IMR-90 (cell line): Measurements from ENCODE around the gene HBM. TPM values are rescaled to one million over a fixed set of nuclear protein-coding genes. Genes with fewer than 3 reads are reported as not detected.
A peak's percentile ranks its signal among the peaks of the same experiment; 100 is the strongest.

Experiments used
- ATAC-seq: fragments of 200-7000 bp; cut with Tn5 transposase; 2 replicates; pipeline ENCODE4 v1.9.1; 2020; ENCODE audit warnings: low read depth, mild to moderate bottlenecking, moderate library complexity
- BruUV-seq: library from RNA; stranded (reverse); fragments of 400-500 nt; replicated peaks from 2 replicates; lab custom pipeline; 2021; lab: Mats Ljungman, UMichigan
- CTCF ChIA-PET: fragments of 300-600 bp; formaldehyde crosslinking; extraction: SDS; loops from one replicate; lab custom pipeline; 2021; ENCODE audit warnings: antibody characterized with exemption; lab: Yijun Ruan, JAX
- POLR2A ChIA-PET: fragments of 300-600 bp; sonication (Branson Sonifier 250); formaldehyde crosslinking; loops from one replicate; lab custom pipeline; 2022; ENCODE audit warnings: antibody characterized with exemption; ENCODE audit not compliant: unreplicated experiment; lab: Charles Lee
- DNase-seq: peaks from one replicate; pipeline ENCODE4 v3.0.0; 2013
- H2AFZ ChIP-seq: replicated peaks from 2 replicates; pipeline ENCODE3; 2013; ENCODE audit warnings: low read length, mild to moderate bottlenecking; ENCODE audit not compliant: poor library complexity
- H2AK5ac ChIP-seq: 2 replicates; pipeline ENCODE4 v1.6.1; 2013; ENCODE audit warnings: low read depth, low read length, inconsistent platforms
- H2AK9ac ChIP-seq: replicated peaks from 2 replicates; pipeline ENCODE3; 2013; ENCODE audit warnings: mild to moderate bottlenecking, low read depth, low read length, moderate library complexity; ENCODE audit not compliant: poor library complexity
- H2BK120ac ChIP-seq: 2 replicates; pipeline ENCODE4 v1.6.1; 2013; ENCODE audit warnings: low read depth, low read length, inconsistent platforms
- H2BK15ac ChIP-seq: 3 replicates; pipeline ENCODE4 v1.6.1; 2013; ENCODE audit warnings: low read depth, low read length, inconsistent platforms
- H2BK20ac ChIP-seq: 2 replicates; pipeline ENCODE4 v1.6.1; 2013; ENCODE audit warnings: low read depth, mild to moderate bottlenecking, inconsistent platforms, low read length, moderate library complexity
- H2BK5ac ChIP-seq: 2 replicates; pipeline ENCODE4 v1.6.1; 2013; ENCODE audit warnings: mild to moderate bottlenecking, low read depth, low read length, inconsistent platforms; ENCODE audit not compliant: poor library complexity, severe bottlenecking
- H3K14ac ChIP-seq: replicated peaks from 2 replicates; pipeline ENCODE4 v1.6.1; 2013; ENCODE audit warnings: low read depth, low read length, inconsistent platforms
- H3K18ac ChIP-seq: 2 replicates; pipeline ENCODE4 v1.6.1; 2013; ENCODE audit warnings: low read depth, low read length, control low read depth
- H3K23ac ChIP-seq: 2 replicates; pipeline ENCODE4 v1.6.1; 2013; ENCODE audit warnings: low read depth, low read length, inconsistent platforms
- H3K27ac ChIP-seq: 2 replicates; pipeline ENCODE4 v1.5.1; 2013; ENCODE audit warnings: mild to moderate bottlenecking, control low read depth, low read length; ENCODE audit not compliant: insufficient read depth
- H3K27me3 ChIP-seq: 2 replicates; pipeline ENCODE4 v1.6.1; 2013; ENCODE audit warnings: low read length; ENCODE audit not compliant: control insufficient read depth, insufficient read depth
- H3K36me3 ChIP-seq: 2 replicates; pipeline ENCODE4 v1.6.1; 2013; ENCODE audit warnings: low read length, mixed read lengths; ENCODE audit not compliant: control insufficient read depth, insufficient read depth
- H3K4ac ChIP-seq: 2 replicates; pipeline ENCODE4 v1.6.1; 2013; ENCODE audit warnings: low read depth, low read length, inconsistent platforms
- H3K4me1 ChIP-seq: 2 replicates; pipeline ENCODE4 v1.6.1; 2013; ENCODE audit warnings: low read length, mixed read lengths; ENCODE audit not compliant: control insufficient read depth, insufficient read depth
- H3K4me2 ChIP-seq: 2 replicates; pipeline ENCODE4 v1.6.1; 2013; ENCODE audit warnings: low read depth, mild to moderate bottlenecking, control low read depth, low read length, moderate library complexity
- H3K4me3 ChIP-seq: 2 replicates; pipeline ENCODE4 v1.5.1; 2013; ENCODE audit warnings: low read depth, mild to moderate bottlenecking, control low read depth, low read length, moderate library complexity; ENCODE audit not compliant: insufficient read depth
- H3K56ac ChIP-seq: 2 replicates; pipeline ENCODE4 v1.6.1; 2013; ENCODE audit warnings: low read length, inconsistent platforms; ENCODE audit not compliant: insufficient read depth; ENCODE audit errors: extremely low read depth
- H3K79me1 ChIP-seq, 2 experiments: 2 replicates each; pipeline ENCODE4 v1.6.1; 2013; ENCODE audit warnings: low read length in 2 of 2, inconsistent platforms in 1 of 2, low read depth in 1 of 2
- H3K9ac ChIP-seq: 2 replicates; pipeline ENCODE4 v1.6.1; 2013; ENCODE audit warnings: low read depth, low read length, control low read depth
- H3K9me1 ChIP-seq: 2 replicates; pipeline ENCODE4 v1.6.1; 2013; ENCODE audit warnings: low read length, inconsistent platforms; ENCODE audit not compliant: insufficient read depth
- H3K9me3 ChIP-seq: 2 replicates; pipeline ENCODE4 v1.6.1; 2013; ENCODE audit warnings: low read length; ENCODE audit not compliant: control insufficient read depth, insufficient read depth
- H4K20me1 ChIP-seq: 2 replicates; pipeline ENCODE4 v1.6.1; 2013; ENCODE audit warnings: low read length, inconsistent platforms; ENCODE audit not compliant: insufficient read depth
- H4K5ac ChIP-seq: 2 replicates; pipeline ENCODE4 v1.6.1; 2013; ENCODE audit warnings: mild to moderate bottlenecking, low read depth, low read length, control low read depth
- H4K8ac ChIP-seq, 2 experiments: 2 replicates each; pipeline ENCODE4 v1.6.1; 2013; ENCODE audit warnings: low read depth in 2 of 2, low read length in 2 of 2, control low read depth in 1 of 2, inconsistent platforms in 1 of 2
- H4K91ac ChIP-seq: 2 replicates; pipeline ENCODE4 v1.6.1; 2013; ENCODE audit warnings: low read depth, low read length, inconsistent platforms; ENCODE audit not compliant: insufficient read depth
- BHLHE40 ChIP-seq: fragments of 150-350 bp; IDR thresholded peaks from 2 replicates; pipeline ENCODE4 v1.6.1; 2016; ENCODE audit warnings: mild to moderate bottlenecking, low read depth, low read length
- CEBPB ChIP-seq: IDR thresholded peaks from 2 replicates; pipeline ENCODE4 v1.6.1; 2012; ENCODE audit warnings: low read depth, low read length, improper control_type of control experiment
- CHD1 ChIP-seq: IDR thresholded peaks from 2 replicates; pipeline ENCODE4 v1.6.1; 2012; ENCODE audit warnings: low read depth, low read length, improper control_type of control experiment
- FOS ChIP-seq: fragments of 150-350 bp; IDR thresholded peaks from 2 replicates; pipeline ENCODE4 v1.6.1; 2016; ENCODE audit warnings: low read depth, low read length
- MAFK ChIP-seq: IDR thresholded peaks from 2 replicates; pipeline ENCODE4 v1.6.1; 2012; ENCODE audit warnings: low read depth, low read length, improper control_type of control experiment
- MAZ ChIP-seq: IDR thresholded peaks from 2 replicates; pipeline ENCODE4 v1.6.1; 2012; ENCODE audit warnings: low read depth, mild to moderate bottlenecking, low read length, improper control_type of control experiment, moderate library complexity, borderline replicate concordance
- MXI1 ChIP-seq: IDR thresholded peaks from 2 replicates; pipeline ENCODE4 v1.6.1; 2012; ENCODE audit warnings: low read depth, mild to moderate bottlenecking, low read length, moderate library complexity, borderline replicate concordance
- NFE2L2 ChIP-seq: fragments of 150-350 bp; IDR thresholded peaks from 2 replicates; pipeline ENCODE4 v1.6.1; 2016; ENCODE audit warnings: low read depth, mild to moderate bottlenecking, low read length
- POLR2A ChIP-seq: IDR thresholded peaks from 2 replicates; pipeline ENCODE4 v1.6.1; 2012; ENCODE audit warnings: mild to moderate bottlenecking, low read depth, low read length
- RAD21 ChIP-seq: IDR thresholded peaks from 2 replicates; pipeline ENCODE4 v1.6.1; 2012; ENCODE audit warnings: low read length, improper control_type of control experiment
- RCOR1 ChIP-seq: IDR thresholded peaks from 2 replicates; pipeline ENCODE4 v1.6.1; 2012; ENCODE audit warnings: mild to moderate bottlenecking, low read length, improper control_type of control experiment; ENCODE audit not compliant: insufficient replicate concordance
- RFX5 ChIP-seq: IDR thresholded peaks from 2 replicates; pipeline ENCODE4 v1.8.0; 2012; ENCODE audit warnings: low read depth, mild to moderate bottlenecking, low read length, moderate library complexity
- WGBS, 2 experiments: methylation state at CpG; one replicate each; pipeline versions ENCODE4 v1.1.5 to v1.1.7; 2013; ENCODE audit warnings: missing lambda C conversion rate in 2 of 2; ENCODE audit not compliant: insufficient read length in 1 of 2; ENCODE audit errors: extremely low coverage in 2 of 2; 5-methylcytosine and 5-hydroxymethylcytosine counted together
- dilution Hi-C: fragments of 300-500 bp; cut with HindIII; formaldehyde crosslinking; loops from one replicate; pipeline ENCODE4 v1.14.3; 2018; ENCODE audit warnings: low sequenced_read_pairs; ENCODE audit not compliant: unreplicated experiment
- in situ Hi-C: fragments of 300-500 bp; cut with MboI; formaldehyde crosslinking; loops from 3 replicates; pipeline ENCODE4 v1.14.3; 2019; ENCODE audit warnings: low sequenced_read_pairs, inconsistent platforms, mixed read lengths
- intact Hi-C: fragments of 100-400 bp; cut with micrococcal nuclease; formaldehyde crosslinking; loops from 2 replicates; pipeline ENCODE4 v1.10.0; 2022
- polyA plus RNA-seq, 3 experiments: library from polyadenylated mRNA; depleted of rRNA; stranded (reverse); fragments of >200 nt; gene quantifications; 2 replicates each; pipeline ENCODE4 v1.2.3, GENCODE V29; 2012; ENCODE audit warnings: low replicate concordance in 1 of 3
- total RNA-seq: library from RNA; depleted of rRNA; stranded (reverse); fragments of >200 nt; gene quantifications from 2 replicates; pipeline ENCODE4 v1.2.3, GENCODE V29; 2012
- TF ChIP-seq, protein P1 (sequence below): fragments of 150-350 bp; IDR thresholded peaks from 2 replicates; pipeline ENCODE4 v1.6.1; 2017; ENCODE audit warnings: mild to moderate bottlenecking, antibody characterized with exemption, low read length, low read depth
- TF ChIP-seq, protein P2 (sequence below): conservative IDR thresholded peaks from 2 replicates; pipeline ENCODE4 v1.5.1; 2012; ENCODE audit warnings: mild to moderate bottlenecking, low read depth, low read length, improper control_type of control experiment
- TF ChIP-seq, protein P3 (sequence below): fragments of 150-350 bp; IDR thresholded peaks from 2 replicates; pipeline ENCODE4 v1.6.1; 2016; ENCODE audit warnings: low read depth, mild to moderate bottlenecking, low read length, moderate library complexity, borderline replicate concordance

Gene HBM
- total and polyA plus RNA-seq, 2 of the 4 experiments (the other 2 are of a cell fraction): not detected

GRCh38 chr16:149024-149660, 16.6 kb upstream of the HBM start:
- no peak overlapping the region for H2BK5ac ChIP-seq
- ATAC-seq: peak; percentile 83
- in situ Hi-C loops (no loop called here), intact Hi-C loops (no loop called here), dilution Hi-C loops (no loop called here)
- WGBS, 2 experiments: 40% methylated on average over 5 of the region's 9 CpGs; no CpG with 5 or more reads in 1 of the 2 experiments
- H3K56ac ChIP-seq: no peak overlapping the region
- peak overlapping the region; percentile 61 for H2AK9ac ChIP-seq
- no TSS peak for BruUV-seq
- H3K4me3 ChIP-seq: no peak overlapping the region
- no peaks in the 10 kb centered on the region for H3K36me3 ChIP-seq
- no peaks in the 10 kb centered on the region; the same call in 1 of the 2 replicates for H3K27me3 ChIP-seq
- peak; percentile 52 for DNase-seq
- H2BK15ac ChIP-seq: no peak overlapping the region
- peak overlapping the region; percentile 39; the same call in 1 of the 2 replicates for H2BK120ac ChIP-seq
- H3K23ac ChIP-seq: no peak overlapping the region; the same call in 1 of the 2 replicates
- H2BK20ac ChIP-seq: peak overlapping the region; percentile 42; the same call in 1 of the 2 replicates
- peaks cover 8% of the 10 kb centered on the region; the same call in 1 of the 2 replicates for H3K4me1 ChIP-seq
- peak overlapping the region; percentile 56; the same call in 1 of the 2 replicates for H2AK5ac ChIP-seq
- peak overlapping the region; percentile 66 for H2AFZ ChIP-seq
- peaks cover 6% of the 10 kb centered on the region; the same call in 1 of the 2 replicates for H3K9me1 ChIP-seq
- peak overlapping the region; percentile 18; the same call in 1 of the 2 replicates for H3K4me2 ChIP-seq
- ChIA-PET CTCF (interaction anchor here (1.3 kb wide), 1 partner anchor 52 kb away, joined by 4 read pairs; no protein-coding TSS in a partner anchor), POLR2A (interaction anchor here (1.0 kb wide), 1 partner anchor 42 kb away, joined by 3 read pairs; no protein-coding TSS in a partner anchor)
- H4K20me1 ChIP-seq: no peaks in the 10 kb centered on the region
- no peak overlapping the region for H3K27ac ChIP-seq
- no peak overlapping the region for H3K18ac ChIP-seq
- H3K14ac ChIP-seq: peak overlapping the region; percentile 54; the same call in 1 of the 2 replicates
- 0 out of 2 replicates have a peak overlapping the region, but pooled peaks have one; percentile 22 for H4K91ac ChIP-seq
- H3K4ac ChIP-seq: peak overlapping the region; percentile 68
- H3K79me1 ChIP-seq: no peaks in the 10 kb centered on the region
- no peaks in the 10 kb centered on the region for H3K9me3 ChIP-seq
- H3K9ac ChIP-seq: no peak overlapping the region
- no peak overlapping the region for H4K5ac ChIP-seq
- H4K8ac ChIP-seq: no peak overlapping the region
- TF ChIP-seq MXI1: no peak
- TF ChIP-seq MAZ: no peak
- TF ChIP-seq, protein P1, sequence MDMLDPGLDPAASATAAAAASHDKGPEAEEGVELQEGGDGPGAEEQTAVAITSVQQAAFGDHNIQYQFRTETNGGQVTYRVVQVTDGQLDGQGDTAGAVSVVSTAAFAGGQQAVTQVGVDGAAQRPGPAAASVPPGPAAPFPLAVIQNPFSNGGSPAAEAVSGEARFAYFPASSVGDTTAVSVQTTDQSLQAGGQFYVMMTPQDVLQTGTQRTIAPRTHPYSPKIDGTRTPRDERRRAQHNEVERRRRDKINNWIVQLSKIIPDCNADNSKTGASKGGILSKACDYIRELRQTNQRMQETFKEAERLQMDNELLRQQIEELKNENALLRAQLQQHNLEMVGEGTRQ: no peak
- TF ChIP-seq FOS: no peak
- TF ChIP-seq BHLHE40: no peak
- TF ChIP-seq NFE2L2: no peak
- TF ChIP-seq, protein P2, sequence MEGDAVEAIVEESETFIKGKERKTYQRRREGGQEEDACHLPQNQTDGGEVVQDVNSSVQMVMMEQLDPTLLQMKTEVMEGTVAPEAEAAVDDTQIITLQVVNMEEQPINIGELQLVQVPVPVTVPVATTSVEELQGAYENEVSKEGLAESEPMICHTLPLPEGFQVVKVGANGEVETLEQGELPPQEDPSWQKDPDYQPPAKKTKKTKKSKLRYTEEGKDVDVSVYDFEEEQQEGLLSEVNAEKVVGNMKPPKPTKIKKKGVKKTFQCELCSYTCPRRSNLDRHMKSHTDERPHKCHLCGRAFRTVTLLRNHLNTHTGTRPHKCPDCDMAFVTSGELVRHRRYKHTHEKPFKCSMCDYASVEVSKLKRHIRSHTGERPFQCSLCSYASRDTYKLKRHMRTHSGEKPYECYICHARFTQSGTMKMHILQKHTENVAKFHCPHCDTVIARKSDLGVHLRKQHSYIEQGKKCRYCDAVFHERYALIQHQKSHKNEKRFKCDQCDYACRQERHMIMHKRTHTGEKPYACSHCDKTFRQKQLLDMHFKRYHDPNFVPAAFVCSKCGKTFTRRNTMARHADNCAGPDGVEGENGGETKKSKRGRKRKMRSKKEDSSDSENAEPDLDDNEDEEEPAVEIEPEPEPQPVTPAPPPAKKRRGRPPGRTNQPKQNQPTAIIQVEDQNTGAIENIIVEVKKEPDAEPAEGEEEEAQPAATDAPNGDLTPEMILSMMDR: no peak
- no peak for TF ChIP-seq MAFK
- TF ChIP-seq CEBPB: no peak
- no peak for TF ChIP-seq POLR2A
- TF ChIP-seq CHD1: no peak
- TF ChIP-seq, protein P3, sequence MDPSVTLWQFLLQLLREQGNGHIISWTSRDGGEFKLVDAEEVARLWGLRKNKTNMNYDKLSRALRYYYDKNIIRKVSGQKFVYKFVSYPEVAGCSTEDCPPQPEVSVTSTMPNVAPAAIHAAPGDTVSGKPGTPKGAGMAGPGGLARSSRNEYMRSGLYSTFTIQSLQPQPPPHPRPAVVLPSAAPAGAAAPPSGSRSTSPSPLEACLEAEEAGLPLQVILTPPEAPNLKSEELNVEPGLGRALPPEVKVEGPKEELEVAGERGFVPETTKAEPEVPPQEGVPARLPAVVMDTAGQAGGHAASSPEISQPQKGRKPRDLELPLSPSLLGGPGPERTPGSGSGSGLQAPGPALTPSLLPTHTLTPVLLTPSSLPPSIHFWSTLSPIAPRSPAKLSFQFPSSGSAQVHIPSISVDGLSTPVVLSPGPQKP: no peak
- TF ChIP-seq RCOR1: no peak
- TF ChIP-seq RFX5: no peak
- no peak for TF ChIP-seq RAD21
